ENCODE measurements around the gene KCNJ9. TPM values are rescaled to one million over a fixed set of nuclear protein-coding genes. Genes with fewer than 3 reads are reported as not detected.

The KCNJ9 gene
- total and polyA plus RNA-seq, 2 of the 13 experiments (the other 11 are each of a cell fraction or from before 2014, with no cell fraction given): not detected

- TF ChIP-seq GMEB1 (CRISPR knock-in tag; IDR thresholded peaks at IDR 0.05; ENCODE audit: borderline replicate concordance) (no peak), HNF4A (CRISPR knock-in tag; IDR thresholded peaks at IDR 0.05) (peak; percentile 68), GATAD2A (CRISPR knock-in tag; IDR thresholded peaks at IDR 0.05) (peak; percentile 38; the same call in 1 of the 2 replicates), NCOA1 (CRISPR knock-in tag; IDR thresholded peaks at IDR 0.05) (no peak), HOXD1 (CRISPR knock-in tag; IDR thresholded peaks at IDR 0.05) (no peak), ZNF350 (CRISPR knock-in tag; IDR thresholded peaks at IDR 0.05; ENCODE audit: borderline replicate concordance, low read depth) (no peak), ATRX (CRISPR knock-in tag; IDR thresholded peaks at IDR 0.05; ENCODE audit: borderline replicate concordance) (no peak), PRDM4 (CRISPR knock-in tag; IDR thresholded peaks at IDR 0.05; ENCODE audit: borderline replicate concordance) (no peak), SIN3B (IDR thresholded peaks at IDR 0.05; ENCODE audit: low read length) (no peak), TFDP2 (CRISPR knock-in tag; IDR thresholded peaks at IDR 0.05) (no peak), PRDM10 (CRISPR knock-in tag; IDR thresholded peaks at IDR 0.05; ENCODE audit: low read depth) (no peak), PAXIP1 (CRISPR knock-in tag; conservative IDR thresholded peaks at IDR 0.05) (peak; percentile 34; the same call in 1 of the 2 replicates)
These were observed 35.7 kb upstream of the KCNJ9 start (continued) for GRCh38 chr1:160045653-160046052.
